ENCODE data around the gene CLEC2D.
A peak's percentile ranks its signal among the peaks of the same experiment; 100 is the strongest.
"Not testable (repeated sequence)": the region's sequence is repeated elsewhere in the genome, so short reads cannot be mapped to it uniquely, and the experiment has no call there.

CLEC2D gene, protein sequence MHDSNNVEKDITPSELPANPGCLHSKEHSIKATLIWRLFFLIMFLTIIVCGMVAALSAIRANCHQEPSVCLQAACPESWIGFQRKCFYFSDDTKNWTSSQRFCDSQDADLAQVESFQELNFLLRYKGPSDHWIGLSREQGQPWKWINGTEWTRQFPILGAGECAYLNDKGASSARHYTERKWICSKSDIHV

DNA sequence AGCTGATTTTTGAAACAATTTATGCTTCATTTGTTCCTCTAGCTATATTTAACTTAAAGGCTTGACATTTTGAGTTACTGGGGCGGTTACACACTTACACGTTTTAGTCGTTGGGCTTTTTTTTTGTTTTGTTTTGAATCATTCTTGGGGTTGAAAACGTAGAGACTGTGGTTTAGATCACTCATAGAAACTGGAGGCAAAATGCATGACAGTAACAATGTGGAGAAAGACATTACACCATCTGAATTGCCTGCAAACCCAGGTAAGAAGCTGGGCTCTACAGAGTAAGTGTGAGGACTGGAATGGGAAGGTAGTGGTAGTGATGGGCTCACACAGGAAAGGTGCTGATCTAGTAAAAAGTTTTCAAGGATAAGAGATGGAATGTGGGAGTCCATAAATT is at the start of gene CLEC2D:
Gene CLEC2D, plus strand, starts transcription at position 180 of the 400 bp plus-strand sequence. Its CDS starts 22 bp downstream, at position 202.
- no peak for DNase-seq (ENCODE audit: low read depth)

DNA sequence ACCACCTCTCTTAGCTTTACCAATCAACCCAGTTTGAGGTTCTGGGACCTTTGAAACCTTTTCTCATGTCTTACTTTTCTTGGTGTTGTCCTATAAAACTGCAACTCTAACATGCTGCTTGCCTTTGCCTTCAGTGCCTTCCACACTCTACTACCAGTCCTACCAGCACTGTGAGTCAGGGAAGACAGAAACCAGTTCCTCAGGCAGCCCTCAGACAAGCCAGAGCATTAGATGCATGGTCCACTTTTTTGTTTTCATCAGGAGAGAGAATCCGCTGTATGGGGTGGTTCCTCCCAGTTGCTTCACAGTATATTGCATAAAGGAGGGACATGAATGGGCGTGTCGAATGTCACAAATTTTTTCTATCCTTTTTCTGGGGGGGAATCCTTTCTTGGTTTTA is 44.5 kb upstream of the CLEC2D start:
- DNase-seq (ENCODE audit: low read depth): no peak

DNA sequence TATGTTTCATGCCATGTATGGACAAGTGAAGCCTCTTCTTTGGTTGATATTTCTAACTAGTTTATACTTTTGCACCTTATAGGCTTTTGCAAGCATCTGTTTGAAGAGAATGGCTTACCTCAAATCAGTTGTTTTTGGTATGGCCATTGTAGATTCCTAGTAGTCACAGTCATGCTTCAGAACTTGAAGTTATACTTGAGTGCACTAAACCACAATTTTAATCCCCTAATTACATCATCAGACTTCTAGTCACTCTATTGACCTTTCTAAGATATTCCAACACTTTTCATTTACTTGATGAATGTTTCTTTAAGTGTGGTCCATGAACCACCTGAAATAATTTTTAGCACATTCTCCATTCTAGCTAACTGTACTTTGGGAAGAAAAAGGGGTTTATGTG is 43.2 kb upstream of the CLEC2D start:
- DNase-seq (ENCODE audit: low read depth): no peak

DNA sequence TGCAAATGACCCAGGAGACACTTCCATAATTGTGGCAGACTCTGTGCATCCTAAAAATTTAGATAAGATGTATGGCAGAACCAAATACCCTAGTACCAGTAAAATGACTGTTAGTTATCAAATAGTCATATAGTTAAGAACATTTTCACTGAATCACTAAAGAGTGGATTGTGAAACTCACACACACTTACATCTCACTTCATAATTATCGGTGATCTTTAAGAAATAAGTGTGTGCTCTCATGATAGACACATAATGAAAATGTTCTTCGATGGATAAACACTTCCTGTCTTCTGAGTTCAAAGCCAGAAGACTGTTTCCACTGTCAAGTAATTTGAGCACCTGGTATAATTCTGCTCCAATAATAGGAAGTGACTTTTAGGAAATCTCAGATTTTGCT is 42.7 kb upstream of the CLEC2D start:
- DNase-seq (ENCODE audit: low read depth): no peak

DNA sequence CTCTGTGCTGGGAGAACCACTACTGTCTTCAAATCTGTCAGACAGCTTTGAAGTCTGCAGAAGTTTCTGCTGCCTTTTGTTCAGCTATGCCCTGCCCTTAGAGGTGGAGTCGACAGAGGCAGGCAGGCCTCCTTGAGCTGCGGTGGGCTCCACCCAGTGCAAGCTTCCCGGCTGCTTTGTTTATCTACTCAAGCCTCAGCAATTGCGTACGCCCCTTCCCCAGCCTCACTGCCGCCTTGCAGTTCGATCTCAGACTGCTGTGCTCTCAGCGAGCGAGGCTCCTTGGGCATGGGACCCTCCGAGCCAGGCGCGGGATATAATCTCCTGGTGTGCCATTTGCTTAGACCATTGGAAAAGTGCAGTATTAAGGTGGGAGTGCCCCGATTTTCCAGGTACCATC is 36.7 kb upstream of the CLEC2D start:
- DNase-seq (ENCODE audit: low read depth): no peak

DNA sequence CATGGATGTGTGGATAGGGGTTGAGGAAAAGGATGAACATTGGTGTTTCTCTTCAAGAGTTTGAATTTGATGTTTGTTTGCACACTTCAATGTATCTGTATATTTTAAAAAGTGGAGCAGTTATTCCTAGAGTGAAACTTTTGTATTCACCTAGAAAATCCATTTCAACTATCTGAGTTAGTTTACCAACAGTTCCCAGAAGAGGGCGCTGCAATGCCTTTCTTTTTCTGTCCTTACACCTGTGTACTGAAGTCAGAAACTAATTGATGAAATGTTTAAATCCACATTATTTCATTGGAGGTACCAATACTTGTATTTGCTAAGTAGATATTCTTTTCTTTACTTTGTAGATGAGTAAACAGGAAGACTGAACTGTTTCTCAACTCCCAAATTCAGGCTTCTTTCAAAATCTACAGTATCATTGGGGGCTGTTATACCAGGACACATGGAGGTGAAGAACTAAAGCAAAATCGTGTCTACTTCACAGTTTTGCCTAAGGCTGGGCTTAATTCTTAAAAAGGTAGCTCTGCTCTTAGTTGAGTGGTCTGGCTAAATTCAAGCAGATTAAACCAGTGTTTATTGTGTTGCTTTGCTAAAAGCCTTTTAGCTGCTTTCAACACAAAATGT is 35.2 kb upstream of the CLEC2D start:
- DNase-seq (ENCODE audit: low read depth): peak; percentile 73

DNA sequence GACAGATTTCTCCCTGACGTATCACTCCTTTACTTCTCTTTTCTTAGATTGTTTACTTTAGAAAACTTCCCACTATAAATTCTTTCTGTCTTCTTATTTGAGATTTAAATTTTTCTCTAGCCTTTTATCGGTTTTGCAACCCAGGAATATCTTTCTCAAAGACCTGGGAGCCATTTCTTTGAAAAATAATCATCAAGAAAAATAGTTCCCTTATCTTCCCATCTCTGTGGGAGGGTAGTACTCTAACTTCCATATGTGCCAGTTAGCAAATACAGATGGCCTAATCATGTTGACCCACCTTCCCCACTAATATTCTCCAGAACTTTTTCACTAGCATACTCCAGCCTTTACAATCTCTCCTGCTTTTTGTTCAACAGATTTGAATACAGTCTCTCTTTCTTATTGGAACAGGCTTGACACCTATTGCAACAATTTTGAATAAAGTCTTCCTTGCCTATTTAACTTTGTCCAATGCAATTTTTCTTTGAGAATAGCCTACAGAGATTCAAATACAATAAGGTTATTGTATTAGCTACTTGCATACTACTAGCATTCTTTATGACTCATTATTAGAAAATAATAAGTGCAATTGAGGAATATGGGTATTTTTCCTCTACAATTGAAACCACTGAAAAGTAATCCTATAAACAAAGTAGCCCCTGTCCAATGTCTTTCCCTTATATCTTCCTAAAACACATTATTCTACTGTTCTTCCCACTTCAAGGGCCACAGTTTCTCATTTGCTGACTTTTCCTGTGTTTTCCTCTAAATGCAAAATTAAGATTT is 34.4 kb upstream of the CLEC2D start:
- DNase-seq (ENCODE audit: low read depth): no peak

DNA sequence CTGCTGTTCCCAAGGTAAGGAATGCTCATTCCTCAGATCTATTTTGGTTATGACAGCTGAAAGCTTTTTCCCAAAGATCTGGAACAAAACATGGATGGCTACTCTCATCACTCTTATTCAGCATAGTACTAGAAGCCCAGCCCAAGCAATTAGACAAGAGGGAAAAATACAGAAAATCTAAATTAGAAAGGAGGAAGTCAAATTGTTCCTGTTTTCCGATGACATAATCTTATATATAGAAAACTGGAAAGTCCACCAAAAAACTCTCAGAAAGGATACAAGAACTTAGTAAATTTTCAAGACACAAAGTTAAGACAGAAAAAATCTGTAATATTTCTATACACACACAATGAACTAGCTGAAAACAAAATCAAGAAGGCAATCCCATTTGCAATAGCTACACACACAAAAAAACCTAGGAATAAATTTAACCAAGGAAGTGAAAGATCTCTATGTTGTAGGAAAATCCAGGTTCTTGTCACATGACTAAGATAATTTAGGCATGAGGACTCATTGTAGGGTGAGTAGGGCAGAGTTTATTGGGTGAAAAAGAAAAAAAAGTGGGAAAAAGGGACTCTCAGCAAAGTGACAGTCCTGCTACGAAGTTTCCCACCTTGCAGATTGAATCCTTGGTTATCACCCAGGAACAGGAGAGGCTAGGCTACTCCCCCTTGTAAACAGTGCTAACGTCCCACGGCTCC is 33.2 kb upstream of the CLEC2D start:
- DNase-seq (ENCODE audit: low read depth): no peak

DNA sequence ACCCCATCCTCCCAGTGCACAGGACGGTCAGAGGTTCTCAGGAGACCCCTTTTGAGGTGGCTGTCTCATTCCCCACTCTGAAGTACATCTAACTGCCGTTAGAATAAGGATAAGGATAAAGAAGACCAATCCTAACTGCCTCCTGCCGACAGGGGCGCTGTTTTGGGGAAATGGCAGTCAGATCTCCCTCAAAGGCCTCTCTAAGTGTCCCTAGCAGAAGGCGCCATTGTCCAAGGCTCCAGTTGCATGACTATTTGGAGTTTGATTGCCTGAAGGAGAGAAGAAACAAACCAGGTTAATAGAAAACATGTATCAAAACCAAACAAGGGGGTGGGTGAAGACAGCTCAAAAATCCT is 32.7 kb upstream of the CLEC2D start:
- DNase-seq (ENCODE audit: low read depth): no peak

DNA sequence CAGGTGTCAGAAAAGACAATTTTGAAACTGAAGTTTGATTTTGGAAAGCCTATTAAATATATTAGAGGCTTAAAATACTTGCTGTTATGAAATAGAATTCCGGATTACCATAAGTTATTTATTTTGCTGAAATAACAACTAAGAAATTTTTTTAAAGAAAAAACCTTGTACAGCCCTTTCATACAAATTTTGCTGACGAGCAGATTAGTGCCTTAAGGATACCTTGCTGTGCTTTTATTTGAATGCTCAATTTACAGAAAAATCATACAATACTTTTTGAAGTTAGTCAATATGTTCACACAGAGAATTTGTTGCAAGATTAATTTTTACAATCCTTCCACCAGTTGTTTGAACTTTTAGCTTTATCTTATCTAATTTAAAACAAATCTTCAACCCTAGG is 29.5 kb upstream of the CLEC2D start:
- no peak for DNase-seq (ENCODE audit: low read depth)

DNA sequence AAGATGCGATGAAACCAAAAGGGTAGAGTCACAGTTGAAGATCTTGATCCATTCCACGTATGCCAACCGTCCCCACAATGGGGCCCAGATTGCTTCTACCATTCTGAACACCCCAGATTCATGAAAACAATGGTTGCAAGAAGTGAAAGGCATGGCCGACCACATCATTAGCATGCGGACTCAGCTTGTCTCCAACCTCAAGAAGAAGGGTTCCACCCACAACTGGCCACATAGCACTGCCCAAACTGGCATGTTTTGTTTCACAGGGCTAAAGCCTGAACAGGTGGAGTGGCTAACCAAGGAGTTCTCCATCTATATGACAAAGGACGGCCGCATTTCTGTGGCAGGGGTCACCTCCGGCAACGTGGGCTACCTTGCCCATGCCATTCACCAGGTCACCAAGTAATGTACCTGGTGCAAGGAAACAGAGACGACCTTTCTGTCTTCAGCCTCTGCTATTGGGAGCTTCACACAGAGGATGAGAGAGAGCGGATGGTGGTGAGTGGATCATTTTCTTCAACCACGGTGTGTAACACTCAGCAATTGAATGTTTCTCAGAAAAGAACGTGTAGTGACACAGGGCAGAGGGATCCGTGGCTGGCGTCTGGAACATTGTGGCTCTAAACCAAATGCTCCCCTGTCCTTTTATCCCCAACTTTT is 26.8 kb upstream of the CLEC2D start:
- no peak for DNase-seq (ENCODE audit: low read depth)

DNA sequence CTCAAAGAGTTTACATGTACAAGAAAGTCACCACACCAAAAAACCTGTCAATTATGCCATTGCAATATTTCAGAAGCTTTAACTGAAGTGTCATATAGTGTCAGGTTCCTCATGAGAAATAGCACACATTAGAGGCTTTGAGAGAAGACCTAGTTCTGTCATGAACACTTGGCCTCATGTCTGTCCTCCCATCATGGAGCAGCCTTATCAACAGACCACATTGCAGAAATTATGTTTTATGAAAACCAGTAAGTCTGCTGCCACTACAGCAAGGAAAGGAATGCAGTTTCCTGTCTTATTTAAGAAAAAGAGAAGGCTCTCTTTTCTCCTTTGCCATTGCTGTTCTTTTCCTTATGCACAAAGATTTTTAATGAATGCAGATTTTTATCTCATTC is 26.2 kb upstream of the CLEC2D start:
- no peak for DNase-seq (ENCODE audit: low read depth)

DNA sequence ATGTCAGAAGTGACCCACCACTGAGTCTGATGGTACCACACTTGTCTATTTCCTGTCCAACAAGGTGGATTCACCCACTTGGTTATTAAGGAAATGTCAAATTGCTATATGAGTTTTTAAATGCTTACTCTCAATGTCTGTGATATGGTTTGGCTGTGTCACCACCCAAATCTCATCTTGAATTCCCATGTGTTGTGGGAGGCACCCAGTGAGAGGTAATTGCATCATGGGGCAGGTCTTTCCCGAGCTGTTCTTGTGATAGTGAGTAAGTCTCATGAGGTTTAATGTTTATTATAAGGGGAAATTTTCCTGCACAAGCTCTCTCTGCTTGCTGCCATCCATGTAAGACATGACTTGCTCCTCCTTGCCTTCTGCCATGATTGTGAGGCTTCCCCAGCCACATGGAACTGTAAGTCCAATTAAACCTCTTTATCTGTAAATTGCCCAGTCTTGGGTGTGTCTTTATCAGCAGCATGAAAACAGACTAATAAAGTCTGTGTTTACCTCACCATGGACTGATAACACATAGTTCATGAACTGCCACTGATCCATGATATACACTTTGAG is 24.4 kb upstream of the CLEC2D start:
- DNase-seq (ENCODE audit: low read depth): not testable (repeated sequence)

DNA sequence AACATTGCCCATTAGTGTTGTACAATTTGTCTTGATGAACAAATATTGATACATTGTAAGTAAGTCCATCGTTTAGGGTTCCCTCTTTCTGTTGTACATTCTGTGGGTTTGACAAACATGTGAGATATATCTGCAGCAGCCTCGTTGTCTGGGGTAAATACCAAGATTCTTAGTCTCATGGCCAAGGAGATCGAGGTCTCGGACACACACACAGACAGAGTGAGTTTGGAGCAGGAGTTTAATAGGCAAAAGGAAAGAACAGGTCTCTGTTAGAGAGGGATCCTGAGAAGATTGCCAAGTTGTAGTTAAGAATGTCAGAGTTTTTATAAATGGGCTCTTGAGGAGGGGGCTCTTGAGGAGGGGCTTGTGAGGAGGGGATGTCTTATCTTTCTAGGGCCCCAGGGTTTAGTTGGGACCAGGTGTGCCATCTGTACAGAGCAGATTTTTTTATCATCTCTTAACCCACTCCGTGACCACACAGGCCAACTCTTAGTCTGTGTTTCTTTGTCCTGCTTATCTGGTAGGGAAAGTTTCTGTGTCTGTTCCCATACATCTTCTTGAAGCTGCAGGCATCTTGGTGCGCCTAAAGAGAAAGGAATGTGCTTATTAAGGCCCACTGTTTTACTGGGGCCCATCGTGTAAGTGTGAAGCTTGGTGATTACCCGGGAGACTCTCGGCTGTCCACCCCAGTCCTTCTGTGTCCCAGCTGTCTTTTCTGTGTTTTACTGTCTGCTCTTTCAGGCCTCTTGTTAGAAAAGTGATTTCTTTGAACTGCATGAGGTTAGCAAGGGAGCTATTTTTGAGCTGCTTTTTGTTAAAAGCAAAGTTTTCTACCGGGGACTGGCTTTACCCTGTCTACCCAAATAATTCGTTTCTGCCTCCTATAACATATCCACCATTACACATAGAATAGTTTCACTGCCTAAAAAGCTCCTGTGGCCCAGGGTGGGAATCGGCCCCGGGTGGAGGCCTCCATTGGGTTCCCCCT is 22.4 kb upstream of the CLEC2D start:
- DNase-seq (ENCODE audit: low read depth): no peak

DNA sequence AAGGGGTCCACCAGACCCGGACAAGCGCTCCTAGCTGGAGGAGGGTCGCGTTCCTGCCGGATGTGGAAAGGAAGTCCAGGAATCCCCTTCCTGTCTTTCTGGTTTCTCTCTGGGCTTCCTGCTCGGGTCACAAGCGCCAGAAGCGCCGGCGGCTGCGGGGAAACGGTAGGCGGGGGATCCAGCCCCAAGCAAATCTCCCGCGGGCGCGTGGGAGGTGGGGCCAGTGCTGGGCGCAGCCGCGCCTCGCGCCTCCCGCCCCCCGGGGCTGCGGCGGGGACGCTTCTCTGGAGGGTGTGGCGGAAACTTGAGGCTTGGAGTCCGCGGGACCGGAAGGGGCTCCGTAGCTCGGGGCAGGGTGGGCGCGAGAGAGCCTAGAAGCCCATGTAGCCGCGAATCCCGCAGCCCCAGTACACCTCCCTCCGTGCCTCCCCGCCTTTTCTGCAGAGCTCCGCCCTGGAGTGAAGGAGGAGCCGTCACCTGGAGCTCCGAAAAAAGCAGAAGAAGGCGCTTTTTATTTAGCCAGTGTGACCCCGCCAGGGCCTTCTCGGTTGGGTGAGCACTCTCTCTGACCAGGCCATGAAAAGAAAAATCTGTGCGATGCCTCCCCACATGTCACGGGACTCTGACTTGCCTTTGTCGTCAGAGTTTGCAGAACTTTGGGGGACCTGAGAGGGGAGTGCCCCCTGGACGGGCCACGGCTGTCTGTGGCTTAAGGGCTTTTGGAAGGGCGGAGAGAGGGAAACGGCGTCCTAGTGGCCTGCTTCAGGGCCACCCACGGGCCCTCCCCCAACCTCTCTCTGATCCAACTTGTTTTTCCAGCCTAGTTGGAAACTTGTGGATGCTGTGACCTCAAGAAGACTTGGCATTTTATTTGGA is 21.4 kb upstream of the CLEC2D start:
- peak; percentile 80 for DNase-seq (ENCODE audit: low read depth)

DNA sequence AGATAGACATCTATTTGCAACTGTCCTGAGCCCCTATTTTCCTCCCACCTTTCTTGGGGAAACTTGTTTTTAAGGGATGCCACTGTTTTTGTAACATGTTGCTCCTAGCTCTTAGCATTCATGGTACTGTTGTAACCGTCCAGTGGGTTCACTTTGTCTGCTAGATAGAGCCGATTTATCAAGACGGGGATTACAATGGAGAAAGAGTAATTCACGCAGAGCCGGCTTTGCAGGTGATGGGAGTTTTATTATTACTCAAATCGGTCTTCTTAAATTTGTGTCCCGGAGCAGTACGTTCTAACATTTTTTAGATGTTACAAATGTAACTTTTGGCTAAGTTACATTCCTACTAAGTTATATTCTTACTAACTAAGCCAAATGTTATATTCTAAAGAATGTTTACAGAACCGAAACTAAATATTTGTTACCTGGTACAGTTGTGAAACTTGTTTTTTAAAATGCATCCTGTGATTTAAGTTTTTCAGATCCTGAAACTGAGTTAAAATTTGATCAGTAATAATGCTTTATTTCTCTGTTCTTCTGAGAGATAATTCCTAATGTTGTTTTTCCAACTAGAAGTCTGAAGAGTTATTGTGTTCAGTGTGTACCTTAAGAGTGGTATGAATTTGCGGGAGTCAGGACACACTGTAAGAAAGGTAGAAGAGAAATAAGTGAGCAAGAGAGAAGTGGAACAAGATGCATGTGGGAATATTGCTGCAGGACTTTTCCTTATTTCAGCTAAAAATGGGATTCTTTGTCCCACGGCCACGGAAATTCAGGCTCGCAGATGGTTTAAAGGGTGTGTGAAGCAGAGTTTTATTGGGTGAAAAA is 20.6 kb upstream of the CLEC2D start:
- DNase-seq (ENCODE audit: low read depth): no peak

DNA sequence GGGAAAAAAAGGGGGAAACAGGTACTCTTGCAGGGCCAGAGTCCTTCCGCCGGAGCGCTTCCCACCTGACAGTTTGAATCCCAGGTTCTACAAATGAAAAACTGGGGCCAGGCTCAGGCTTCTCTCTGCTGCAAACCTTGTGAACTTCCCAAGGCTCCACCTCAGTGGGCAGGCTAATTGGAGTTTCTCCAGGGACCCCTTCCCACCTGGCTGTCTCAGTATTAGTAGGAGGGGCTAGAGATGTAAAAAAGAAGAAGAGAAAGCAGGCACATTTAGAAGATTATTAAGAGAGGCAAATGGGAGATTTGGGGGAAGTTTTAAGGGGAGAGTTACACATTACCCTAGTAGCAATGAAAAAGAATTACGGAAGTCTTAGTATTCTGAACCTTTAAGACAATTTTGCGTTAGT is 20.0 kb upstream of the CLEC2D start:
- no peak for DNase-seq (ENCODE audit: low read depth)

DNA sequence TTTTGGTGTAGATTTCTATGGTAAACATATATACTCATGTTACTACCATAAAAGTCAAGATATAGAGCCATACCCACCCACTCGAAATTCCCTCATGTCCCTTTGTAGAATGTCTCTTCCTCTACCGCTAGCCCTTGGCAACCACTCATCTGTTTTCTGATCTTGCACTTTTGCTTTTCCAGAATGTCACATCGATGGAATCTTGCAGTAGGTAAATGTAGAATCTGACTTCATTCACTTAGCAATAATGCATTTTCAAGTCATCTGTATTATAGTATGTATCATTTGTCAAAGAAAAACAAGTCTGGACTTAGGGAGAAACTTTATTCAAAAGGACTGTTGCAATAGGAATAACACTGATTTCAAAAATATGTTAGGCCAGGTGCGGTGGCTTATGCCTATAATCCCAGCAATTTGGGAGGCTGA is 19.3 kb upstream of the CLEC2D start:
- no peak for DNase-seq (ENCODE audit: low read depth)

DNA sequence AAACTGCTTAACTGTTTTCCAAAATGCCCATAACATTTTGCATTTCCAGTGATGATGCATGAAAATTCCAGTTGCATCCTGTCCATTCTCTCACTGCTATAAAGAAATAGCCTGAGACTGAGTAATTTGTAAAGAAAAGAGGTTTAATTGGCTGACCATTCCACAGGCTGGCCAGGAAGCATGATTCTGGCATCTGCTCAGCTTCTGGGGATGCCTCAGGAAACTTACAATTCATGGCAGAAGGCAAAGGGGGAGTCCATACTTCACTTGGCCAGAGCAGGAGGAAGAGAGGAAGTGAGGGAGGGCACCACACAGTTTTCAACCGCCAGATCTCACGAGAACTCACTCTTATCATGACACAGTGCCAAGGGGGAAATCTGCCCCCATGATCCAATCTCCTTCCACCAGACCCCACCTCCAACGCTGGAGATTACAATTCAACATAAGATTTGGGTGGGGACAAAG is 18.2 kb upstream of the CLEC2D start:
- no peak for DNase-seq (ENCODE audit: low read depth)

Measured in activated T-cell treated with anti-CD3 and anti-CD28 coated beads for 1 hour (primary cell).